GM12891 (cell line): ENCODE data around the gene GLB1L3.

Experiments used
- DNase-seq: peaks from one replicate; pipeline ENCODE4 v3.0.0; 2011; ENCODE audit warnings: low spot score; ENCODE audit not compliant: insufficient read length
- FAIRE-seq: peaks from 2 replicates; lab custom pipeline; 2011; peaks lifted over from hg19 to GRCh38; lab: Jason Lieb, UNC
- PAX5 ChIP-seq: IDR thresholded peaks from 2 replicates; pipeline ENCODE4 v1.6.1; 2011; ENCODE audit warnings: low read length, moderate library complexity, mild to moderate bottlenecking; ENCODE audit not compliant: insufficient read depth, severe bottlenecking
- POLR2A ChIP-seq: IDR thresholded peaks from 2 replicates; pipeline ENCODE4 v1.6.1; 2011; ENCODE audit warnings: low read depth, low read length, control low read depth
- POLR2AphosphoS5 ChIP-seq: IDR thresholded peaks from 2 replicates; pipeline ENCODE4 v1.6.1; 2011; ENCODE audit warnings: low read depth, low read length, control low read depth
- POU2F2 ChIP-seq: IDR thresholded peaks from 2 replicates; pipeline ENCODE4 v1.6.1; 2011; ENCODE audit warnings: low read depth, mild to moderate bottlenecking, control low read depth, low read length, moderate library complexity
- SPI1 ChIP-seq: IDR thresholded peaks from 2 replicates; pipeline ENCODE4 v1.6.1; 2011; ENCODE audit warnings: low read depth, low read length, control low read depth
- TAF1 ChIP-seq: IDR thresholded peaks from 2 replicates; pipeline ENCODE4 v1.6.1; 2011; ENCODE audit warnings: low read depth, low read length, control low read depth

The GLB1L3 gene

DNA sequence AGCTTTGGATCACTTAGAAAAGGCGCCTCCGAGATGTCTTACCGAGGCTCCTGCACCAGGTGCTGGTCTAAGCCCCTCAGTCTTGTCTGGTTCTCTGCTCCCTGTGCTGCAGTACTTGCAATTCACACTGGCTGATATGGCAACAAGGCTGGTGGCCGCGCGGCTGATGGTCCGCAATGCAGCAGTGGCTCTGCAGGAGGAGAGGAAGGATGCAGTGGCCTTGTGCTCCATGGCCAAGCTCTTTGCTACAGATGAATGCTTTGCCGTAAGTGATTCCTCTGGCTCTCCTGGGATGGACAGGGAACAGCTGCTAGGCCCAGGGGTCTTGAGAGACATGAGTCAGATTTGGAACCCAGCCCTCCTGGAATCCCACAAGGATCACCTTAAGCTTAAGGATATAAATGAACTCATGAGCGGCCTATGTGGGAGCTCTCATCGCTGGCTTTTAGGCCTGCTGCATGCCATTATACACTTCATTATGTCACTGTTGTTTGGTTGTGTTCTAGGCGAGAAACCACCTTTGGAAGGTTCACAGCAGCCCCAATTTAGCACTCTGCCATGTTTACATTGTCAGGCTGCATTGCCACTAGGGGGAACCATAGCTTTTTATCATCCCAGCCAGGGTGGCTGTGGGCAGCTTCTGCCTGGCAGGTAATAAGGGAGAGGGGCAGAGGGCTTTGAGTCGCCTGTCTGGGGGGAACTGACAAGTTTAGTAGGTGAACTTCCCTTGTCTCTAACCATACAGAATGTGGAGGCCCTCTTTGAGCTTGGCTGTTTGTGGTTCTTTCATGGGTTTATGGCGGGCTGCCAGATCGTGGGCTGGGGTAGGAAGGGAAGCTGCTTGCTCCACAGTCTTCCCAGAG lies 14.3 kb upstream of the GLB1L3 start:
- TF ChIP-seq POU2F2: no peak
- TF ChIP-seq PAX5: no peak
- TF ChIP-seq TAF1: no peak
- TF ChIP-seq POLR2AphosphoS5: no peak
- TF ChIP-seq SPI1: no peak
- no peak for TF ChIP-seq POLR2A
- FAIRE-seq: peak; percentile 62
- no peak for DNase-seq

DNA sequence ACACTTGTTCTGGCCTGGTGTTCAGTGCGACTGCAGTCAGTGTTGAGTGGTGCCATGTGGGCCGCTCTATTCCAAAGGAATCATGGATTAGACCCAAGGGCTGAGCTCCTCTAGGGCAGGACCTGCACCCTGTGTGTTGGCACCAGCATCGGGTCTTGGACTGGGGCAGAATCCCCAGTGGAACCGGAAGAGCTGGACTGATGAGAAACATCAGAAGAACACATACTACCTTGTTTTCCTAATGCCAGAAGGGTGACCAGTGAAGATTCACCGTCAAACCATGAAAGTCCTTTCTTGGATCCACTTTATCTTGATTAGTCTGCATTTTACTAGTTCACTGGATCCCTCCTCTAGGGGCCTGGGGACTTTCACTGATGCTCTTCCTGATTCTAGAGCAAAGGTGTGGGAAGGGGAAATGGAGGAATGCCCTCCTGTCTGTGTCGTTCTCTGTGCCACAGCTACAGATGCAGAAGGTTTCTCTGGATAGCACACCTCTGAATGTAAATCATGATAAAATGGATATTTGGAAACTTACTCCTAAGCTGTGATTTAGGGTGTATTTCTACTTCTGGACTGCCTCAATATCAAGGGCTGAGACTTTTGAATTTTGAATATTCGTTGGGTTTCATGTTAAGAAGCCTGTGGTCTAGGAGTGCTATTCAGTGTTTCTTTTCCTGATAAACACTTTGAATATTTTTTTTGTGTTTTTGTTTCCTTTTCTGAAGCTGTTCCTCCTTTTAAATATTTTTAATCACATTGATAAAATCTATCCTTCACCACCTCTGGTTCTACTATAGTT lies 11.0 kb upstream of the GLB1L3 start:
- TF ChIP-seq TAF1: no peak
- no peak for TF ChIP-seq SPI1
- TF ChIP-seq POLR2A: no peak
- TF ChIP-seq POLR2AphosphoS5: no peak
- no peak for TF ChIP-seq POU2F2
- DNase-seq (no peak), FAIRE-seq (no peak)

DNA sequence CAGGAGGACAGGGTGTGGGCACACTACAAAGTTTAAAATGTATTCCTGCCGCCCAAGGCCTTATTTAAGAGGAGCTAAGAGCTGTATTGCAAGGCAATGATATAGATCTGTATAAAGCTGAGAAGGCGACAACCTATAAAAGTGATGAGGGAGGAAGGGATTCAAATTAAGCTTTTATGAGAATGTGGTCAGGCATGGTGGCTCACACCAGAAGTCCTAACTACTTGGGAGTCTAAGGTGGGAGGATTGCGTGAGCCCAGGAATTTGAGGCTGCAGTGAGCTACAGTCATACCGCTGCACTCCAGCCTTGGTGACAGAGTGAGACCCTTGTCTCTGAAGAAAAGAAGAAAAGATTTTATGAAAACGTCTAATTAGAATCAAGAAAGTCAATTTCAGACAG lies 9.7 kb upstream of the GLB1L3 start:
- no peak for DNase-seq

DNA sequence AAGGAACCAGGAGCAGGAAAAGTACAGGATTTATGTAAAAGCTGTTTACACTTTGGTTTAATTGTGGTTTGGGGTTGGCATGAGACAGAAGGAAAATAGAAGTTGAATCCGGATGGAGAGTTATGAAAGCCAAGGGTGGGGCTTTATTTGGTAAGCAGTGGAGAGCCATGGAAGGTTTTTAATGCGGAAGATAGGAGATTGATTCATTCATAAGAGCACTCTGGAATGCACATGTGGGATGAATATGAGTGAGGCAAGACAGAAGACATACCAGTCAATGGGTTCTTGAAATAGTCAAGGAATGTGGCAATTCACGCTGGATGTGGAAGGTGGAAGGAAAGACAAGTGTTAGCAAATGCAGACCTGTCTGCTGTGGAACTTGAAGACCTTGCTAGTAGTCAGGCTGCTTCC lies 9.3 kb upstream of the GLB1L3 start:
- TF ChIP-seq PAX5 (no peak), POLR2AphosphoS5 (no peak), POU2F2 (no peak), TAF1 (no peak), POLR2A (no peak), SPI1 (no peak)
- FAIRE-seq (no peak), DNase-seq (no peak)

More for the DNA sequence above, 9.7 kb upstream of the GLB1L3 start:
- FAIRE-seq: no peak
- TF ChIP-seq POU2F2 (no peak), PAX5 (no peak), POLR2A (no peak)

DNA sequence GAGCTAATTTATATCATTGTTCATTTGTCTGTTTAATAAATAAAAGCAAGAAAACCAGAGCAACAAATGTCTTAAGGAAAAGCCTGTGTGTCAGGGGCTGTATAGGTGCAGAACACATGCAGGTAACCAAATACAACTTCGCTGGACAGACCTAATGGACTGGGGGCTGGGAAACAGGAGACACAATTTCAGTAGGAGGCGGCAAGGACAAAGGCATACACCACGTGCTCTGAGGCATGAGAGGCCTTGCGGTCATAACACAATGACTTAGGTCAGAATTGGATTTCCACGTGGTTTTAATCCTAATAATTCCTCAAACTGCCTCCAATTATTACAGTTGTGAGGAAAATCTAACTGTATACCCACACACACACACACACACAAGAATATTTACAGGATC lies 8.7 kb upstream of the GLB1L3 start:
- TF ChIP-seq POU2F2: no peak
- TF ChIP-seq TAF1: no peak
- DNase-seq: no peak
- FAIRE-seq: no peak

DNA sequence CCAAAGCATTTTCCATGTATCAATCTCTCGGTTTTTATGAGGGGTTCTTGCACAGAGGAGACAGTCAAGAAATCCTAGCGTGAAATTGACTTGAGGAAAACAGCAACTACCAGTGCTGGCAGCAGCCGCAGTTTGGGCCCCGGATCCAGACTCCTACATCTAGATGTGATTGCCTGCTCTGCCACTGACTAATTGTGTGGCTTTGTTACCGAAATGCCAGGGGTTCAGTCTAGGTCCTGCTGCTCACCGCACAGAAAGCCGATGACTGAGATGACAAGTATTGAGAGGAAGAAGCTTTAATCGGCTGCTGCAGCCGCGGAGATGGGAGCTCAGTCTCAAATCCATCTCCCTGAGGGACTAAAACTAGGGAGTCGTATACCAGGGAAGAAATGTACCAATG lies 8.2 kb upstream of the GLB1L3 start:
- no peak for DNase-seq
- no peak for FAIRE-seq
- TF ChIP-seq POU2F2 (no peak), TAF1 (no peak), POLR2AphosphoS5 (no peak), SPI1 (no peak), POLR2A (no peak), PAX5 (no peak)

DNA sequence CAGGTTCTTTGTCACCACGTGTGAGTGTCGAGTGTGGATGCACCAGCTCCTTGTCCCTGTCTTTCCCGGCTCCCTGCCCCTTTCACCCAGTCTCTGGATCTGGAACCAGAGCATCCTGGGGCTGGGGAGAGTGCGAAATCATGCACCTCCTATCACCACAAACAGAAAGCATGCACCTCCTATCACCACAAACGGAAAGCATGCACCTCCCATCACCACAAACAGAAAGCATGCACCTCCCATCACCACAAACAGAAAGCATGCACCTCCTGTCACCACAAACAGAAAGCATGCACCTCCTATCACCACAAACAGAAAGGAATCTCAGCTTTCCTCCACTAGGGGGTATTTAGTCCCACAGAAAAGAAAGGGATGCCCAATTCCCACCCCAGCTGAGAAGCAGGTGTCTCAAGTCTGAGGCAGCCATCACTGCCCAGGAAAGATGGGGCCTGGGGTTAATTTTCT lies 5.9 kb upstream of the GLB1L3 start:
- peak; percentile 88 for FAIRE-seq
- no peak for DNase-seq
- TF ChIP-seq SPI1 (no peak), POLR2AphosphoS5 (no peak)

DNA sequence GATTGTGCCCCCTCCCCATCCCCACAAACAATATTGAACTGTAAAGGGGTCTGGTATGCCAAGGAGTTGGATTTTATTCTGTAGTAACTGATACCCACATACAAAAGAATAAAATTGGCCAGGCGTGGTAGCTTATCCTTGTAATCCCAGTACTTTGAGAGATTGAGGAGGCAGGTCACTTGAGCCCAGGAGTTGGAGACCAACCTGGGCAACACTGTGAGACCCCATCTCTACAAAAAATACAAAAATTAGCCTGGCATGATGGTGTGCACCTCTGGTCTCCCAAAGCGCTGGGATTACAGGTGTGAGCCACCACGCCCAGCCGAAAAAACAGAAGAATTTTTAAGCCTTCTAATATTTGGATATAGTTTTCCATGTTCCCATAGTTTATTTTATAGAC lies 4.2 kb upstream of the GLB1L3 start:
- no peak for DNase-seq
- FAIRE-seq: no peak
- TF ChIP-seq POLR2A (no peak), PAX5 (no peak), POU2F2 (no peak), POLR2AphosphoS5 (no peak), TAF1 (no peak), SPI1 (no peak)

DNA sequence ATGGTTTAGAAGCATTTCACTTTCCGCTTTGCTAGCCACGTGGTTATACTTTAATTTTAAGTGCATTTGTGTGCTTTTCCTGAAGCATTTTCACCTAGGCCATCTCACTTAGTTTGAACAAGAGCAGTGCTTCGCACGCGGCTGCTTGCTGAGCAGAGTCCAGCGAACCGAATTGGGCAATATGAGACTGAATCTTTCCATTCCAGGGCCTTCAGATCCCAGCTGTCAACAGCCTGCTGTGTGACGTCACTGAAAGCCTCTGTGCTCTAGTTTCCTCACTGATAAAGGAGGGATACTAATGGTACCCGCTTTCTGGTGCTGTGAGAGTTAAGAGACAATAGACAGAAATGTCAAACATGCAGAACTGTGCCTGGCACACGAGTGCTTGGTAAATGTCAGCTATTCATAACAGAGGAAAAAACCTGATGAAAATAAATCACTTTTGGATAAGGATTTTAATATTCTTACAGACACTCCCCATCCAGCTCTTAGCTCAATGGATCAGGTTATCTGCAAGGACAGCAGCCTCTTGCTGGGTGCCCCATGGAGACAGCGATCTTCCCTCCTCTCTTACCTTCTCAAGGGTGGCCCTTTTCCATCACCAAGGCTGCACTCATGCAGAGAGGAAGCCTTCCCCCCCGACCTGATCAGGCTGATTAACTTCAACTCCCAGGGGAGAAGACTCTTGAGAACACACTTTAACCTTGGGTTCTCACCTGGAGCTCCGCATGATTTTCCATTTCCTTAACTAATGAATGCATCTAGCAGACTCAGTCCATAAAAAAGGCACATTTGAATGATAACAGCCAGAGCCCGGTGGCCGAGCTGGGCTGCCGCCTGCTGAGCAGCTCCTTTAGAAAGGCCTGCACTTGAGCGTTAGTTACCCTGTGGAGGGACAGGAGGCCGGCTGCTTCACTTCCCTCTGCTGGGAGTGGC lies 3.5 kb upstream of the GLB1L3 start:
- TF ChIP-seq POU2F2: no peak
- DNase-seq (no peak), FAIRE-seq (no peak)

DNA sequence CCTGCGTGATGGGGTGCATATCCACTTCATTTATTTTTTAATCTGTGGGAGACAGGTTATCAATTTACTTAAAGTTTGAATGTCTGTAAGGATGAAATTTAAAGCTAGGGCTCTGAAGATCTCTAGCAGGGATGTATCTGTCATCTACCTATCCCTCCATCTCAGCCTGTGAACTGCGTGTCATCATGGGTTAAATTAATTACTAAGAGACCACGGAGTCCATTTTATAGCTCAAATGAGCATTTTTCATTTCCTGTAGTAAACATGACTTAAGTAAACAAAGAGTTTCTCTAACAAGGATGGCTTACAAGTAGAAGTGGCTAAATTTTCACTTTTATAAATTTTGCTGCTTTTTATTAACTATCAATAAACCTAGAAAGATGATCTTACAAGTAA lies 2.9 kb upstream of the GLB1L3 start:
- DNase-seq (no peak), FAIRE-seq (no peak)
- TF ChIP-seq PAX5: no peak
- no peak for TF ChIP-seq SPI1
- TF ChIP-seq POLR2A: no peak
- TF ChIP-seq TAF1: no peak
- no peak for TF ChIP-seq POU2F2
- no peak for TF ChIP-seq POLR2AphosphoS5
